HepG2 (cell line): ENCODE measurements around the gene VEGFB. TPM values are rescaled to one million over a fixed set of nuclear protein-coding genes. Genes with fewer than 3 reads are reported as not detected.

ENCODE experiments used
- ATAC-seq: fragments of 200-7000 bp; cut with Tn5 transposase; 3 replicates; pipeline ENCODE4 v1.9.1; 2020; ENCODE audit warnings: mild to moderate bottlenecking, moderate library complexity
- BruUV-seq: library from RNA; stranded (reverse); fragments of 400-500 nt; replicated peaks from 2 replicates; lab custom pipeline; 2021; lab: Mats Ljungman, UMichigan
- CTCF ChIA-PET: fragments of 300-600 bp; formaldehyde crosslinking; extraction: SDS; loops from one replicate; lab custom pipeline; 2021; ENCODE audit warnings: low total read pairs, inconsistent platforms, low intra/inter-chr PET ratio; lab: Yijun Ruan, JAX
- POLR2A ChIA-PET: fragments of 350-600 bp; sonication (Branson Sonifier 250); formaldehyde crosslinking; loops from one replicate; lab custom pipeline; 2020; ENCODE audit warnings: antibody characterized with exemption, inconsistent platforms; lab: Yijun Ruan, JAX
- DNase-seq: peaks from one replicate; pipeline ENCODE4 v3.0.0-alpha.2; 2015; ENCODE audit warnings: low spot score
- FAIRE-seq: peaks from 3 replicates; lab custom pipeline; 2011; peaks lifted over from hg19 to GRCh38; lab: Jason Lieb, UNC
- H2AFZ ChIP-seq: one replicate; pipeline ENCODE4 v1.6.1; 2011; ENCODE audit warnings: low read length, inconsistent platforms
- H3K27ac ChIP-seq: fragments of 300-600 bp; 3 replicates; pipeline ENCODE4 v1.8.0; 2011; ENCODE audit warnings: mixed run types, mild to moderate bottlenecking, mixed read lengths, low read length, inconsistent platforms; ENCODE audit not compliant: insufficient read depth; ENCODE audit errors: extremely low read length
- H3K27me3 ChIP-seq, 2 experiments: fragments of 200-600 bp in 1 of 2; 2 replicates in 1 of 2; 3 replicates in 1 of 2; pipeline versions ENCODE4 v1.6.0 to v1.8.0; 2011; ENCODE audit warnings: low read length in 2 of 2, mild to moderate bottlenecking in 2 of 2, moderate library complexity in 2 of 2, inconsistent platforms in 1 of 2; ENCODE audit not compliant: insufficient read depth in 2 of 2, control insufficient read depth in 1 of 2
- H3K36me3 ChIP-seq, 2 experiments: fragments of 200-600 bp in 1 of 2; replicated peaks in 1 of 2; 2 replicates in 1 of 2; 3 replicates in 1 of 2; pipeline versions ENCODE4 v1.5.1 to v1.8.0; 2011; ENCODE audit warnings: low read length in 2 of 2, inconsistent platforms in 1 of 2; ENCODE audit not compliant: insufficient read depth in 2 of 2, control insufficient read depth in 1 of 2
- H3K4me1 ChIP-seq: 2 replicates; pipeline ENCODE4 v1.5.1; 2012; ENCODE audit warnings: low read length, inconsistent platforms; ENCODE audit not compliant: insufficient read depth
- H3K4me2 ChIP-seq: 2 replicates; pipeline ENCODE4 v1.6.0; 2011; ENCODE audit warnings: low read depth, low read length, inconsistent platforms
- H3K4me3 ChIP-seq, 3 experiments: fragments of 200-600 bp in 1 of 3; sonication (generic), shearing (Covaris generic) in 1 of 3; replicated peaks in 1 of 3; 2 replicates each; pipeline ENCODE4 v1.5.1; 2011 to 2016; ENCODE audit warnings: low read length in 3 of 3, inconsistent platforms in 2 of 3, low read depth in 2 of 3, mild to moderate bottlenecking in 2 of 3, control low read depth in 1 of 3, mixed read lengths in 1 of 3; ENCODE audit not compliant: insufficient read depth in 1 of 3
- H3K79me2 ChIP-seq: one replicate; pipeline ENCODE4 v1.6.1; 2011; ENCODE audit warnings: low read length, inconsistent platforms; ENCODE audit not compliant: insufficient read depth
- H3K9ac ChIP-seq: 2 replicates; pipeline ENCODE4 v1.6.0; 2011; ENCODE audit warnings: mild to moderate bottlenecking, low read depth, low read length, inconsistent platforms; ENCODE audit not compliant: insufficient read depth
- H3K9me3 ChIP-seq: 2 replicates; pipeline ENCODE4 v1.5.1; 2012; ENCODE audit warnings: mild to moderate bottlenecking, low read length
- H4K20me1 ChIP-seq: 2 replicates; pipeline ENCODE4 v1.6.0; 2011; ENCODE audit warnings: inconsistent platforms, mild to moderate bottlenecking, low read length, moderate library complexity; ENCODE audit not compliant: insufficient read depth
- FOXK1 ChIP-seq: sonication (generic); formaldehyde crosslinking; IDR thresholded peaks from 2 replicates; pipeline ENCODE4 v1.4.0; 2020; ENCODE audit warnings: low read depth, missing genetic modification reagents, borderline replicate concordance
- HNRNPK ChIP-seq: fragments of 200-400 bp; formaldehyde crosslinking; IDR thresholded peaks from 2 replicates; pipeline ENCODE4 v1.6.1; 2018; ENCODE audit warnings: low read length, low read depth, moderate library complexity, mild to moderate bottlenecking; ENCODE audit not compliant: poor library complexity, severe bottlenecking
- KDM2A ChIP-seq: sonication (generic); formaldehyde crosslinking; IDR thresholded peaks from 2 replicates; pipeline ENCODE4 v1.4.0; 2020; ENCODE audit warnings: low read depth, missing genetic modification reagents, borderline replicate concordance
- SNAPC2 ChIP-seq: sonication (generic); formaldehyde crosslinking; IDR thresholded peaks from 2 replicates; pipeline ENCODE4 v1.8.1; 2022; ENCODE audit warnings: mild to moderate bottlenecking, missing genetic modification reagents
- SRY ChIP-seq: sonication (generic); formaldehyde crosslinking; IDR thresholded peaks from 2 replicates; pipeline ENCODE4 v1.8.0; 2022; ENCODE audit warnings: mild to moderate bottlenecking, missing genetic modification reagents
- ZFX ChIP-seq: sonication (generic); formaldehyde crosslinking; IDR thresholded peaks from 2 replicates; pipeline ENCODE4 v1.4.0; 2020; ENCODE audit warnings: mild to moderate bottlenecking, low read depth, missing genetic modification reagents, moderate library complexity
- ZNF598 ChIP-seq: sonication (generic); formaldehyde crosslinking; IDR thresholded peaks from 2 replicates; pipeline ENCODE4 v1.5.1; 2020; ENCODE audit warnings: mild to moderate bottlenecking, missing genetic modification reagents, borderline replicate concordance
- ZNF879 ChIP-seq: sonication (generic); formaldehyde crosslinking; IDR thresholded peaks from 2 replicates; pipeline ENCODE4 v1.8.1; 2023; ENCODE audit warnings: missing genetic modification reagents
- WGBS: methylation state at CpG from one replicate; pipeline ENCODE4 v1.1.6; 2017; ENCODE audit warnings: low lambda C conversion rate; 5-methylcytosine and 5-hydroxymethylcytosine counted together
- in situ Hi-C: cut with HindIII; loops from 2 replicates; pipeline ENCODE4 v1.10.0; 2017; ENCODE audit warnings: low pct_unique_long_range_greater_than_20kb; ENCODE audit not compliant: extremely low pct_ligation_motif_present
- intact Hi-C: fragments of 100-400 bp; cut with micrococcal nuclease; formaldehyde crosslinking; loops from one replicate; pipeline ENCODE4 v1.10.0; 2022; ENCODE audit not compliant: unreplicated experiment
- polyA plus RNA-seq, 8 experiments: library from polyadenylated mRNA; depleted of rRNA in 3 of 8; stranded (reverse) in 7 of 8; unstranded in 1 of 8; fragments of >200 nt; fragmentation: Illumina TruSeq in 4 of 8; extraction: Trizol in 4 of 8; gene quantifications; 2 replicates each; pipeline versions ENCODE4 v1.2.1 to v1.2.3, GENCODE V29; 2011 to 2016; ENCODE audit warnings: low read depth in 4 of 8, missing spikeins in 1 of 8, mixed read lengths in 1 of 8; ENCODE audit not compliant: insufficient read depth in 1 of 8
- total RNA-seq, 5 experiments: library from RNA; depleted of rRNA; stranded (reverse); fragments of >200 nt; fragmentation: Illumina TruSeq; extraction: Trizol; gene quantifications; 2 replicates each; pipeline ENCODE4 v1.2.3, GENCODE V29; 2016; ENCODE audit warnings: low read depth in 1 of 5
- TF ChIP-seq, protein P1 (sequence below): sonication (generic); formaldehyde crosslinking; IDR thresholded peaks from 2 replicates; pipeline ENCODE4 v1.4.0; 2020; ENCODE audit warnings: missing genetic modification reagents, borderline replicate concordance
- TF ChIP-seq, protein P2 (sequence below), 2 experiments: sonication (generic) in 1 of 2; formaldehyde crosslinking in 1 of 2; IDR thresholded peaks; 2 replicates each; pipeline versions ENCODE4 v1.4.0 to v1.6.1; 2018 to 2020; ENCODE audit warnings: missing genetic modification reagents in 2 of 2, borderline replicate concordance in 1 of 2, low read depth in 1 of 2, mild to moderate bottlenecking in 1 of 2, missing biosample characterization in 1 of 2

Gene VEGFB
- total and polyA plus RNA-seq, 2 of the 13 experiments (the other 11 are each of a cell fraction or from before 2014, with no cell fraction given) = 9.0 to 11.3 TPM

DNA sequence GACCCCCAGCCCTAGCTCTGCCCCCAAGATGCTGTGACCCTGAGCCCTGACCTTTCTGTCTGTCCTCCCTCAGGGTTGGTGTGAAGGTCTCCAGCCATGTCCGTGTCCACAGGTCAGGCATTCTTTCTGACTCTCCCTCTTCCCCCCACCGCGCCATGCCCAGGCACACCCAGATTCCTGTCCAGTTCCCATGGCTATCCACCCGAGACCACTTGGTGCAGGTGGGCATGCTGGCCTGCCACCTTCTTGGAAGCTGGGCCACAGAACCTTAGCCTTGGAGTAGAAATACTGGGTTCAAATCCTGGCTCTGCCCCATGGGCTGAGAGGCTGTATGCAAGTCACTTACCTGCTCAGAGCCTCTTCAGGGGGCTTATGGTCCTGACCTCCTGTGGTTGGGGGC lies 14.7 kb downstream of the VEGFB start:
- Histone ChIP-seq H3K27me3 (no peaks in the 10 kb centered on the region; a peak in 1 of 5 replicates), H3K9ac (no peak overlapping the region), H3K27ac (no peak overlapping the region), H3K9me3 (no peaks in the 10 kb centered on the region), H3K4me3 (peak overlapping the region in 1 of 3 experiments; percentile 89; a peak in 1 of 6 replicates), H3K79me2 (peaks cover 20% of the 10 kb centered on the region), H2AFZ (no peak overlapping the region), H3K36me3 (peaks cover 0 to 3% of the 10 kb centered on the region in 2 experiments; a peak in 1 of 5 replicates), H3K4me2 (peak overlapping the region; percentile 100), H3K4me1 (peaks cover 62% of the 10 kb centered on the region), H4K20me1 (no peaks in the 10 kb centered on the region)
- no peak for ATAC-seq
- ChIA-PET POLR2A (interaction anchor here (1.4 to 8.3 kb wide), 4 partner anchors 19 to 69 kb away, joined by 3 to 113 read pairs (median 12); partner anchors contain the start of genes PRDX5 and TRMT112), CTCF (no interaction called here)
- DNase-seq = no peak
- 49% methylated on average over 4 of the region's 4 CpGs for WGBS
- TF ChIP-seq FOXK1 (CRISPR knock-in tag) (no peak), ZFX (no peak), ZNF879 (CRISPR knock-in tag) (no peak), ZNF598 (0 out of 2 replicates have a peak, but pooled peaks have one; percentile 1), KDM2A (0 out of 2 replicates have a peak, but pooled peaks have one; percentile 24), SRY (no peak), HNRNPK (no peak), SNAPC2 (no peak)
- TF ChIP-seq, protein P1, sequence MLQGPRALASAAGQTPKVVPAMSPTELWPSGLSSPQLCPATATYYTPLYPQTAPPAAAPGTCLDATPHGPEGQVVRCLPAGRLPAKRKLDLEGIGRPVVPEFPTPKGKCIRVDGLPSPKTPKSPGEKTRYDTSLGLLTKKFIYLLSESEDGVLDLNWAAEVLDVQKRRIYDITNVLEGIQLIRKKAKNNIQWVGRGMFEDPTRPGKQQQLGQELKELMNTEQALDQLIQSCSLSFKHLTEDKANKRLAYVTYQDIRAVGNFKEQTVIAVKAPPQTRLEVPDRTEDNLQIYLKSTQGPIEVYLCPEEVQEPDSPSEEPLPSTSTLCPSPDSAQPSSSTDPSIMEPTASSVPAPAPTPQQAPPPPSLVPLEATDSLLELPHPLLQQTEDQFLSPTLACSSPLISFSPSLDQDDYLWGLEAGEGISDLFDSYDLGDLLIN (CRISPR knock-in tag) = no peak
- TF ChIP-seq, protein P2, sequence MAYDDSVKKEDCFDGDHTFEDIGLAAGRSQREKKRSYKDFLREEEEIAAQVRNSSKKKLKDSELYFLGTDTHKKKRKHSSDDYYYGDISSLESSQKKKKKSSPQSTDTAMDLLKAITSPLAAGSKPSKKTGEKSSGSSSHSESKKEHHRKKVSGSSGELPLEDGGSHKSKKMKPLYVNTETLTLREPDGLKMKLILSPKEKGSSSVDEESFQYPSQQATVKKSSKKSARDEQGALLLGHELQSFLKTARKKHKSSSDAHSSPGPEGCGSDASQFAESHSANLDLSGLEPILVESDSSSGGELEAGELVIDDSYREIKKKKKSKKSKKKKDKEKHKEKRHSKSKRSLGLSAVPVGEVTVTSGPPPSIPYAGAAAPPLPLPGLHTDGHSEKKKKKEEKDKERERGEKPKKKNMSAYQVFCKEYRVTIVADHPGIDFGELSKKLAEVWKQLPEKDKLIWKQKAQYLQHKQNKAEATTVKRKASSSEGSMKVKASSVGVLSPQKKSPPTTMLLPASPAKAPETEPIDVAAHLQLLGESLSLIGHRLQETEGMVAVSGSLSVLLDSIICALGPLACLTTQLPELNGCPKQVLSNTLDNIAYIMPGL (CRISPR knock-in tag; IDR thresholded peaks at IDR 0.05; ENCODE audit: borderline replicate concordance in 1 of 2, low read depth in 1 of 2) = no peak
- intact Hi-C loops (loop anchor here (5.0 kb wide), 1 partner anchor 53 kb away; the partner anchor contains the start of gene CATSPERZ), in situ Hi-C loops (no loop called here)
- BruUV-seq = no TSS peak
- no peak for FAIRE-seq
